Measurements from ENCODE around the gene PAGE1. TPM values are rescaled to one million over a fixed set of nuclear protein-coding genes. Genes with fewer than 3 reads are reported as not detected.
"Not testable (repeated sequence)": the region's sequence is repeated elsewhere in the genome, so short reads cannot be mapped to it uniquely, and the experiment has no call there.

The PAGE1 gene, protein sequence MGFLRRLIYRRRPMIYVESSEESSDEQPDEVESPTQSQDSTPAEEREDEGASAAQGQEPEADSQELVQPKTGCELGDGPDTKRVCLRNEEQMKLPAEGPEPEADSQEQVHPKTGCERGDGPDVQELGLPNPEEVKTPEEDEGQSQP
- total RNA-seq (not detected in 2 replicates), polyA plus RNA-seq (not detected in 2 replicates), polyA minus RNA-seq (ENCODE audit: low replicate concordance) (not detected in 2 replicates)
- not detected in 2 replicates for polyA plus RNA-seq (2012)

DNA sequence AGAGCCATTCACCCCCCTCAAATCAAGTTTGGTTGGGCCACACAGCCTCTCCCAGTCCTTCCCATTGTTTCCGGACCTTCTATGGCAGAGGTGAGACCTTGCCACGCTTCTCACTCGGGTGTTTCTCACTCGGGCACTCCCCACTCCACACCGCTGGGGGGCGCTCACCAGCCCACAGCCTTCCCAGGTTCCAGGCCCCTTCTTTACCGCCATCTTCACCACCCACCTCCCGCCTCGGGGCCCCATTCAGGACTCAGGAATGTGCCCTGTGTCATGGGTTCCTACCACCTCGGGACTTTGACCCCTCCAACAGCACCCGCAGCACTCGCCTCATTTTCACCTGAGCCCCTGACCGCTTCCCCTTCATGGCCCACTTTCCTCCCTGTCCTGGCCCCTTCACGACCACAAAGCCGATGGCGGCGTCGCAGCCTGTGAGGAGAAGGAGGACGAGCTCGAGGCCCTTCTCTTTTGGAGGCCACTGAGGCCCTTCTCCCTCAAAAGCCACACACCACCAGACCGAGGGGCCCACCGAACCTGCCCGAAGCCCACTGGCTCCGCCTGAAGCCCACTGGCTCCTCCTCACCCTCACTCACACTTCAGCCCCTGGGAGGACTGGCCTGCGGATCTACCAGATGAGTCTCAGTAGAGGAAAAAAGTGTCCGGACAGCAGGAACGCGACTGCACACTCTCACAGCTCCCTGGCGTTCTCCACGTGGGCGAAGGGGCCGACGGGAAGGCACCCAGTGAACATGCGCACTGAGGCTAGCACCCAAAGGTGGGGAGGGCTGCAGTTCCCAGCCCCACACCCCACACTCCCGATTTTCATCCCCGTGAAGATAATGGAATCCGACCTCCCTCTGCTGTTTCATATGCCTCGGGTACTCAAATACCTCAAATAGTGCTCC is at the start of gene PAGE1:
Gene PAGE1 (minus strand): TSS at position 709 of the 905 bp plus-strand sequence. CDS start 1,214 bp downstream, outside the sequence.
- no peaks in the 10 kb centered on the region for H4K20me1 ChIP-seq (ENCODE audit: control insufficient read depth, extremely low read depth, insufficient read depth, low read length)
- no peak for DNase-seq (ENCODE audit: low read depth in 2 of 2)
- H2AFZ ChIP-seq (ENCODE audit: low read length) = no peak within 1 kb of the TSS
- H3K27ac ChIP-seq (ENCODE audit: insufficient read depth, low read length) = no peak within 1 kb of the TSS
- TF ChIP-seq, protein P1, sequence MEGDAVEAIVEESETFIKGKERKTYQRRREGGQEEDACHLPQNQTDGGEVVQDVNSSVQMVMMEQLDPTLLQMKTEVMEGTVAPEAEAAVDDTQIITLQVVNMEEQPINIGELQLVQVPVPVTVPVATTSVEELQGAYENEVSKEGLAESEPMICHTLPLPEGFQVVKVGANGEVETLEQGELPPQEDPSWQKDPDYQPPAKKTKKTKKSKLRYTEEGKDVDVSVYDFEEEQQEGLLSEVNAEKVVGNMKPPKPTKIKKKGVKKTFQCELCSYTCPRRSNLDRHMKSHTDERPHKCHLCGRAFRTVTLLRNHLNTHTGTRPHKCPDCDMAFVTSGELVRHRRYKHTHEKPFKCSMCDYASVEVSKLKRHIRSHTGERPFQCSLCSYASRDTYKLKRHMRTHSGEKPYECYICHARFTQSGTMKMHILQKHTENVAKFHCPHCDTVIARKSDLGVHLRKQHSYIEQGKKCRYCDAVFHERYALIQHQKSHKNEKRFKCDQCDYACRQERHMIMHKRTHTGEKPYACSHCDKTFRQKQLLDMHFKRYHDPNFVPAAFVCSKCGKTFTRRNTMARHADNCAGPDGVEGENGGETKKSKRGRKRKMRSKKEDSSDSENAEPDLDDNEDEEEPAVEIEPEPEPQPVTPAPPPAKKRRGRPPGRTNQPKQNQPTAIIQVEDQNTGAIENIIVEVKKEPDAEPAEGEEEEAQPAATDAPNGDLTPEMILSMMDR (conservative IDR thresholded peaks at IDR 0.05 in 1 of 2, IDR thresholded peaks at IDR 0.05 in 1 of 2; ENCODE audit: low read depth in 1 of 2, low read length in 2 of 2) = no peak
- no peak for TF ChIP-seq EZH2 (IDR thresholded peaks at IDR 0.05; ENCODE audit: low read length, missing control alignments)
- H3K9ac ChIP-seq (ENCODE audit: insufficient read depth, low read length) = no peak within 1 kb of the TSS
- no peak within 1 kb of the TSS for H3K4me2 ChIP-seq (ENCODE audit: extremely low read depth, insufficient read depth, low read length)
- H3K9me3 ChIP-seq (ENCODE audit: control insufficient read depth, insufficient read depth, low read depth, low read length) = no peaks in the 10 kb centered on the region
- no peaks in the 10 kb centered on the region for H3K27me3 ChIP-seq (ENCODE audit: control insufficient read depth, insufficient read depth, low read length)
- no peak within 1 kb of the TSS for H3K4me3 ChIP-seq (replicated peaks in 1 of 4; ENCODE audit: control extremely low read depth in 1 of 4, insufficient read depth in 1 of 4, low read depth in 3 of 4, low read length in 4 of 4)
- no peaks in the 10 kb centered on the region for H3K36me3 ChIP-seq (ENCODE audit: control insufficient read depth, insufficient read depth, low read length)
- H3K4me1 ChIP-seq (ENCODE audit: control insufficient read depth, extremely low read depth, insufficient read depth, low read length) = no peaks in the 10 kb centered on the region
- H3K79me2 ChIP-seq (ENCODE audit: control insufficient read depth, insufficient read depth, low read length) = no peaks in the 10 kb centered on the region

DNA sequence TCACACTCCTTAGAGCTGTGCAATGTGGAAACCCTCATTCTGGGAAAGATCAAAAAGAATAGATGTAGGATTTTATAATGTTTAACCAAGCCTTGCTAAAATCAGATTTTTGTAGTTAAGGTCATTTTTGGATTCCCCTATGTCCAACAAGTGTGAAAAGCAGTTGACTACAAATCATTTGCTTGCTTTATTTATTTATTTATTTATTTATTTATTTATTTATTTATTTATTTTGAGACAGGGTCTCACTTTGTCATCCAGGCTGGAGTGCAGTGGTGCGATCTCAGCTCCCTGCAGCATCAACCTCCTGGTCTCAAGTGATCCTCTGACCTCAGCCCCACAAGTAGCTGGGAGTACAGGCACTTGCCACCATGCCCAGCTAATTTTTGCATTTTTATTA is 45.7 kb upstream of the PAGE1 start:
- not testable (repeated sequence) for H3K4me2 ChIP-seq (ENCODE audit: extremely low read depth, insufficient read depth, low read length); H3K9me3 ChIP-seq (ENCODE audit: control insufficient read depth, insufficient read depth, low read depth, low read length); H3K9ac ChIP-seq (ENCODE audit: insufficient read depth, low read length); H2AFZ ChIP-seq (ENCODE audit: low read length); H3K27me3 ChIP-seq (ENCODE audit: control insufficient read depth, insufficient read depth, low read length); H3K79me2 ChIP-seq (ENCODE audit: control insufficient read depth, insufficient read depth, low read length); H3K36me3 ChIP-seq (ENCODE audit: control insufficient read depth, insufficient read depth, low read length); H3K4me1 ChIP-seq (ENCODE audit: control insufficient read depth, extremely low read depth, insufficient read depth, low read length); DNase-seq (ENCODE audit: low read depth in 2 of 2); H3K27ac ChIP-seq (ENCODE audit: insufficient read depth, low read length); H3K4me3 ChIP-seq (replicated peaks in 1 of 4; ENCODE audit: control extremely low read depth in 1 of 4, insufficient read depth in 1 of 4, low read depth in 3 of 4, low read length in 4 of 4); H4K20me1 ChIP-seq (ENCODE audit: control insufficient read depth, extremely low read depth, insufficient read depth, low read length)

DNA sequence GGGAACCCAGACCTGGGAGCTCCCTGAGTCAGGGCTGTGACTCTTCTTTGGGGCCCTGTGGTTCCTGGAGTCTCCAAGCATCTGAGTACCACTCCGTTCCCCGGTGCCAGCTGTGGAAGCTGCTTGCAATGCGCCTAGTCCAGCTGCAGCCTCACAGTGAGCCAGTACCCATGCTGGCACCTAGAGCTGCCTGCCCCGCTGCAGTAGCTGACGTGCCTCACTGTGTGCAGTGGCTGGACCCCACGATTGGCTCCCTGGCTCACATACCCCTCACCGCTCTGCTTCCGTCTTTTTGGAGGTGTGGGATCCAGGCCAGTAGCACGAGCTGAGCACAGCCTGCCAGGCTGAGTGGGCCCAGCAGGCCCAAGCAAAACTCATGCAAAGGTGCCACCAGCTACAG is 32.1 kb upstream of the PAGE1 start:
- H3K27ac ChIP-seq (ENCODE audit: insufficient read depth, low read length) = no peak overlapping the region
- no peaks in the 10 kb centered on the region for H4K20me1 ChIP-seq (ENCODE audit: control insufficient read depth, extremely low read depth, insufficient read depth, low read length)
- no peak overlapping the region for H3K9ac ChIP-seq (ENCODE audit: insufficient read depth, low read length)
- no peak overlapping the region for H3K4me3 ChIP-seq (replicated peaks in 1 of 4; ENCODE audit: control extremely low read depth in 1 of 4, insufficient read depth in 1 of 4, low read depth in 3 of 4, low read length in 4 of 4)
- TF ChIP-seq, protein P1 (conservative IDR thresholded peaks at IDR 0.05 in 1 of 2, IDR thresholded peaks at IDR 0.05 in 1 of 2; ENCODE audit: low read depth in 1 of 2, low read length in 2 of 2) = no peak
- TF ChIP-seq EZH2 (IDR thresholded peaks at IDR 0.05; ENCODE audit: low read length, missing control alignments) = no peak
- no peaks in the 10 kb centered on the region for H3K79me2 ChIP-seq (ENCODE audit: control insufficient read depth, insufficient read depth, low read length)
- H2AFZ ChIP-seq (ENCODE audit: low read length) = no peak overlapping the region
- H3K36me3 ChIP-seq (ENCODE audit: control insufficient read depth, insufficient read depth, low read length) = no peaks in the 10 kb centered on the region
- no peaks in the 10 kb centered on the region for H3K27me3 ChIP-seq (ENCODE audit: control insufficient read depth, insufficient read depth, low read length)
- H3K4me1 ChIP-seq (ENCODE audit: control insufficient read depth, extremely low read depth, insufficient read depth, low read length) = no peaks in the 10 kb centered on the region
- H3K9me3 ChIP-seq (ENCODE audit: control insufficient read depth, insufficient read depth, low read depth, low read length) = no peaks in the 10 kb centered on the region
- no peak for DNase-seq (ENCODE audit: low read depth in 2 of 2)
- H3K4me2 ChIP-seq (ENCODE audit: extremely low read depth, insufficient read depth, low read length) = no peak overlapping the region

All from fibroblast of lung (primary cell).